CD4-positive, alpha-beta T cell treated with Interleukin-12 subunit alpha and Interleukin-12 subunit beta, for 1 hour (primary cell): ENCODE results near the gene MSMP.

ENCODE experiments used
- DNase-seq: peaks from one replicate; pipeline ENCODE4 v3.0.0-alpha.2; 2020

Gene MSMP

DNA sequence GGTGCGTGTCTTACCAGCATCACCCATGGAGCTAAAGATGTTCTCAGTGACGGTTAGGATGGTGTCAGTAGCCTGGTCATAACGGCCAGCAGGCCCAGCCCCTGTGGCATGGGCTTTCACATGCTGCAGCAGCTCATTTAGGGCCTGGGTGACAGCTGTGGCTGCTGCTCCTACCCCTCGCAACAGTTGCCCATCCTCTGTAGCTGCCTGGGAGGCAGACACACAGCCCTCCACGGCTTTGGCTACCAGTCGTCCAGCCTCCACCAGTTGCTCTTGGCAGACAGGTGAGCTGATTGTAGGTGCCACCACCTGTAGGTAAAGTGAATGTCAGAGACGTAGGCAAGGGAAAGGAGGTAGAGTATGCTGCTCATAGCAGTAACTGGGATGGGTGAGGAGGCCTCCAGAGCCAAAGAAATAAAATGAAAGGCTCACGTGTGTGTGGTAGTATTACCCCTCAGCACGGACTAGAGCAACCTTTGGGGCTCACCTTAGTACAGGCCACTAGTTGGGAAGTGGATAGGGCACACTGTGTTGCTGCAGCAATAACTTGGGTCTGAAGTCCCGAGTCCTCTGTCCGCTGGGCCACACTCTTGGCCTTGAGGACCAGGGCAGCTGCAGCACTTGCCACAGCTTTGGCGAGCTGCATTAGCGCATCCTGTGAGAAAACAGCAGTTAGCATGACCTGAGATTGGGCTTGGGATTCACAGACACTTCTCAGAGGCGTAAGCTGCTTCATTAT lies 36.8 kb downstream of the MSMP start:
- DNase-seq, result no peak

DNA sequence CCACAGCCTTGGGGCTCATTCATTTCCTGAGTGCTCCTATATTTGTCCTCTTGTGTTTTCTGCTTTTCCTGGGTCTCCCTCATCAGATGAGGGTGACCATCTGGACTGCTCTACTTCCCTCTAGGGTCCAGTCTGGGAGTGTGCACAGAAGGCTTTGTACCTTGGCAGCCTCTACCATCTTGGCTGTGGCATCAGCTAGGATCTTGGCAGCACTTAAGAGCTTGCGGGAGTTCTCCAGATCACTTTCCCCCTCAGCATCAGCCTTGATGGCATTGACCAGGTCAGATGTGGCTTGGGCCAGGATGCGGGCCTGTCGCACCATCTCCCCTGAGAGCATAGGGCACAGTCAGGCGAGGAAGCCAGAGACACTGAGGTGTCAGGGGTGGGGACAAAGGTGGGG lies 37.8 kb downstream of the MSMP start:
- DNase-seq, result no peak

DNA sequence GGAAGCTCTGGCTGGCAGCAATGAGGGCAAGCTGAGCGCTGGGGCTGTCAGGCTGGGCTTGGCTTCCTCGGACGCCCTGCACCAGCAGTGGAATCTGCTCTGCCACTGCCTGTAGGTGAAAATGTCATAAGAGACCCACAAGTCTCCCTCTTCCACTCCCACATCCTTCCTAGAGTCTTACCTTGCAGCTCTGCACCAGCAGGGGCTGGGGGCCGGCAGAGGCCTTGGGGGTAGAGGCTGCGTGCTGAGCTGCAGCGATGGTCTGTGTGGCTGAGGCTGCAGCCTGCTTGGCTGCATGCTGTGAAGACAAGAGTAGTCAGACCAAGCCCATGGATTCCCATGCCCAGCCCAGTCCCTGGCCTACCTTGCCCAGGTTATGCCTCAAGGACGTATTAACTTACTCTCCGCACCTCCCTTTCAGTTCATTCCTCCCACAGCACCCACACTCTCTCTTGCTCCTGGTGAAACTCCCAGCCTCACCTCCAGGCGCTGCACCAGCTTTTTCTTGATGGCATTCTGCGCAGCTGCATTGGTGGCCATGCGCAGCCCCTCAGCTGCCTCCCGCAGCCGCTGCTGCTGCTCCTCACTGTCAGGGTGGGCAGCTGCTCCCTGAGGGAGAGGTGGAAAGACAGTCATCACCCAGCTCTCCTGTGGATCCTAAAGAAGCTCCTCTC lies 39.4 kb downstream of the MSMP start:
- no peak for DNase-seq

DNA sequence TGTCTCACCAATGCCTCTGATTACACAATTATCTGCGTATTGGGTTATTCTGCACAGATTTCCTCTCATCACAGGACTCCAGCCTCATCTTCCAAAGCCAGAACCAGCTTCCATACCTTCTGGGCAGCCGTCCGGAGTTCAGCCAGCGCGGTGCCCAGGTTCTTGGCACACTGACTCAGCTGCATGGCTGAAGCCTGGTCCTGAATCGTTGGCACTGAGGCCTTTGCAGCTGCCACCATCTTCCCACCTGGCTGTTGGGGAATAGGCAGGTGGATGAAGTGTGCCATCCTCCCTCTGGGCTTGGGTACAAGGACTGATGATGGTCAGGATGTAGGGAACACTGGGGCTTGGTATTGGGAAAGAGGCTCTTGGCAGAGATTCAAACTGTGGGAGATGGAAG lies 40.0 kb downstream of the MSMP start:
- no peak for DNase-seq

DNA sequence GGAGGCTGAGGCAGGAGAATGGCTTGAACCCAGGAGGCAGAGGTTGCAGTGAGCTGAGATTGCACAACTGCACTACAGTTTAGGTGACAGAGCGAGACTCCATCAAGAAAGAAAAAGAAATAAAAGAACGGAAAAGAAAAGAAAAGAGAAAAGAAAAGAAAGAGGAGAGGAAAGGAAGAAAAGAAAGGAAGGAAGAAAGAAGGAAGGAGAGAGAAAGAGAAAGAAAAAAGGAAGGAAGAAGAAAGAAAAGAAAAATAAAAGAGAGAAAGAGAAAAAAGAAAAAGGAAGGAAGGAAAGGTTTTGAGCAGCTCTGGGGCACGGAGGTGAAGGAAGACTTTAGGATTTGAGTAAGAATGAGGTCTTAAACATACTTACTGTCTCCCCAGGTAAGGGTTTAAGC lies 40.5 kb downstream of the MSMP start:
- DNase-seq, result no peak

DNA sequence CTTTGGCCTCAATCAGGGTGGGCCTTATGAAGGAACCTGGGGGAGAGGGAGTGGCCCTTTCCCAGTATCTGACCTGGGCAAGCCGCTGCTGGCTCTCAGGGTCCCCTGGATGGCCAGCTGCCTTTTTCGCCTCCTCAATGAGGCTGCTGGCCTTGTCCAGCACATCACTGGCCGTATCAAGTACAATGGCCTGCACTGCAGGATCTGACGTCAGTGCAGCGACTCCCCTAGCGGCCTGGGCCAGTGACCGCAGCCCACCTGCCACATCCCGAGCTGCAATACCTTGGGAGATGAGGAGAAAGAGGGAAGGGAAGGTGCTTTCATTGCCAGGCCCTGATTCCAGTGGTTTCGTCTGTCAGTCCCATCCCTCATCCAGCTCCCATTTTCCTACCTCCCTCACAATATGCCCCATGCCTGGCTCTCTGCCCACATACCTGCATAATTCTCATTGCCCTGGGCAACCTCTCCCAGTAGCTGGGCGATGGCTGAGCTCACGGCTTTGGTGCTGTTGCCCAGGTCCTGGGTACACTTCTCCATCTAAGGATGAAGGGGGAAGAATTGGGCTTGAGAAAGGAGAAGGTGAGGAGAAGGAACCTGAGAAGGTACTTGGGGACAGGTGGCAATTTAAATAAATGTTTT lies 41.2 kb downstream of the MSMP start:
- DNase-seq, result no peak

DNA sequence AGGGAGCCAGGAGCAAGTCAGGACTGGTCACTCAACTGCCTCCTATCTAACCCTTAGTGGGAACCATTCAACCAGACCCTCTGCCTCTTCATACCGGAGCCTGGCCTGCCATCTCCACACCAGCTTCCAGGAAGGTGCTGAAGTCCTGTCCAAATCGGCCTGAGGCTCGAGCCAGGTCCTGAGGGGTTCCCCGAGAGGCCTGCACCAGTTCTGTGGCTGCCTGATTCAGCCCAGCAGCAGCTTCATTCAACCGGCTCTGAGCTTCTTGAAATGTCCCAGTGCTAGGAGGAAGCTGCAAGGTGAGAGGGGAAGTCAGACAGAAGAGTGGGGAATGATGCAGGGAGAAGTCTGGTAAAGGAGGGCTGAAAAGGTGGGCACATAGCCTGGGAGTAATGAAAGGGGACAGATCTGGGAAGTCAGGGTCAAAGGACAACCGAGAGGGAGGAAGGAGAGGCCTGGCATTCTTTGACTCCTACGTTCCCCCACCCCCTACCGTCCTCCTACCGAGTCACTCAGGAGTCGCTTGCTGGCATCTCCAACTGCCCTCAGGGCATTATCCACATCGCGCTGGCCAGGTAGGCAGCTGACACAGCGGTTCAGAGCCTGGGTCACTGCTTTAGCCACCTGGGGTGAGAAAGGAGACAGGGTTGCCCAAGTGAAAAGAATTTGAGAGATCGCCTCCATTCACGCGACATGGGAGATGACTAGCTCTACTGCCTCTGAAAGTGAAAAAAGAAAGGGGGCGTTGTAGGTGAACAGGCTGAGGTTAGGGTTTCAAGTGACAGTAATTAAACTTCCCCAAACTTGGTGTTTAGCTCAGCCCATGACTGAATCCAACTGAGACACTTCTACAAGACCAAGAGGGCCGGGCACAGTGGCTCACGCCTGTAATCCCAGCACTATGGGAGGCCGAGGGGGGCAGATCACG lies 42.3 kb downstream of the MSMP start:
- DNase-seq, result no peak

DNA sequence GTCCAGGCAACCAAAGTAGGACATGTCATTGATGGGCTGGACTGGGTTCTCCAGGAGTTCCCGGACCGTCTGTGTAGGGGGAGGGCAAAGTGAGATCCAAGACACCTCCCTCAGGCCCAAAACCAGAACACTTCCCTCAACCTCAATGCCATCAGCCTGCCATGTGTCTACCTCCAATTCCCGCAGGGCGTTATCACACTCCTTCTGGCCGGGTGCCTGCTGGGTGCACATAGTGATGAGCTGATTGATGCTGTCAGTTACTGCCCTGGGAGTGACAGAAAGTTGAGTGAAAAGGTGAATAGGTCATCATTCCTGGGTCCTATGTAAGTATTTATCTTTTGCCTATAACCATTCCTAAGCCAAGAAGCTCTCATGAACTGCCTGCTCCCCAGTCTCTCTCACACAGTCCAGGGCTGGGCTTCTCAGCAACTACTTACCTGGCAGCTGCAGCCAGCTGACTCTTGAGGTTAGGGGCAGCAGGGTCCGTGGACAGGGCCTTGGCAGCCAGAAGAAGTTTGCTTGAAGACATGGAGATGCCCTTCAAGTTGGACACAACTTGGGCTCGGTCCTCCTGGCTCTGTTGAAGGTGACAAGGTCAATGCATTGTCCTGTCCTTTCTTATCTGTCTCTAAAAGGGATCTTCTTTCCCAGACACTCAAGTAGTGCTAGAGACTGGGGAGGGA lies 43.1 kb downstream of the MSMP start:
- no peak for DNase-seq

DNA sequence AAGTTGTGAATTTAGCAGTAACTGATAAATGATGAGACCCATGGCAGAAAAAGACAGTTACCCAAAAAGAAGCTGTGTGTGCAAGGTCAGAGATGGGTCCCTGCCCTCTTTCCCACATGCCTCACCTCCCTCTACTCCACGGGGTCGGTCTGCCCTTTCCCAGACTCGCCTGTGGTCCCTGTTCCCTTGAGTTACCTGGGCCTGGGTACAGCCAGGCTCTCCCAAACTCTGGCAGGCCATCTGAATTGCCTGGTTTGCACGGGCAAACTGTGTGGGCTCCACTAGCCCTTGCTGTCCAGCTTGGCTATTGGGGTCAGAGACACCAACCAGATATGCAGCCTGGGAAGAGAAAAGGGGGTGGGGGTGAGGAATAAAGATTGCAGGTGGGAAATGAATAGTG lies 45.9 kb downstream of the MSMP start:
- no peak for DNase-seq

DNA sequence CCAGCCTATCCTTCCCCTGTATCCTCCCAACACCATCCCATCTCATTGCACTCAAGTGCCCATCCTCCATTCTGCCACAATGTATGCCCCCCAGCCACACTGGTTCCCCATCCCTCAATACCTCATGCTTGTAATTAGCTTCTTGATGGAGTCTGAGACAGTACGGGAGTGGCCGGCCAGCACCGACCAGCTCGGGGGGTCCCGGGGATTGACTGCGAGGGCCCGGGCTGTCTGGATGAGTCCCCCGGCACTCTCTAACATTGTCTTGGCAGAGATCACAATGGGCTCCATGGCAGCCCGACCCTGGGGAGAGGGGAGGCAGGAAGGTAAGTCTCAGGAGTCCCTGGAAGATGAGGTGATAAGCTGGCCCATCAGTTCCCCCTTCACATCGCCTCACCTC lies 47.1 kb downstream of the MSMP start:
- no peak for DNase-seq

DNA sequence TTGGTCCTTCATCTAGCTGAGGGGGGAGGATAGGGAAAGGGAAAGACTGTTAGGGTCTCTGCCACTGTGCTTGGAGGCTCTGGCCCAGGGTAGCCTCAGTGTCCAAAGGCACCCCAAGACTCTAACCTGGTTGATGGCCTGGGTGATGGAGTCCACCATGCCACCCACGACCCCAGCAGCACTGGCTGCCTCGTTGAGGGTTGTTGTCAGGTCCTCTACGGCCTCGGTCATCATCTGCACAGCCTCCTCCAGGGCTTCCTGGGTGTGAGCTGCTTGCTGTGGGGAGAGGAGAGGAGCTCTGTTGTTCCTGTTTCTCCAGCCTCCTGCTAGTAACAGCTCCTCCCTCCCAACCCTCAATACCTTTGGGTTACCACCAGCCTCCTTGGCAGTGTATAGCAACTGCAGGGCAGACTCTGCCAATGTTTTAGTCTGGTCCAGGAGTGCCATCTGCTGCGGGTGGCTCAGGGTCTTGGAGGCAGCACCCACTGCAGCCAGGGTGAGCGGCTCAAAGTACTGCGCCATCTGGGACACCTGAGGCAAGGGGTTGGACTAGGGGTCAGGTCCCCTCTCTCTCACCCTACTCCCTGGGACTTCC lies 48.1 kb downstream of the MSMP start:
- no peak for DNase-seq

DNA sequence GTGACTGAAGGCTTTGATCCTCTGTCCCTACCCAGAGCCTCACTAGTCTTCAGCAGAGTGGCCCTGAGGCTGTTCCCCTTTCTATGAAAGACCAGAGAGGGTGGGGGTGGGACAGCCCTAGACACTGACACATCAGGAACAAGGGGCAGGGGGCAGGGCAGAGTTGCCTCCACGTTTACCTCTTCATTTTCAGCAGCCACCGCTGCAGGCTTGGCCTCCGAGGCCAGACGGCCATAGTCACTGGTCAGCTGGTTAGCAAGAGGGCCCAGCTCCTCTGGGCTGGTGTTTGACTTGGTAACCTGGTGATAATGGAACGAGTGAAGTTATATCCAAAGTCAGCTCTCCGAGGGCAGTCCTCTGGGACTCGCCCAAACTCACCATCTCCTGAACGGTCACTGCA lies 48.7 kb downstream of the MSMP start:
- DNase-seq, result no peak

DNA sequence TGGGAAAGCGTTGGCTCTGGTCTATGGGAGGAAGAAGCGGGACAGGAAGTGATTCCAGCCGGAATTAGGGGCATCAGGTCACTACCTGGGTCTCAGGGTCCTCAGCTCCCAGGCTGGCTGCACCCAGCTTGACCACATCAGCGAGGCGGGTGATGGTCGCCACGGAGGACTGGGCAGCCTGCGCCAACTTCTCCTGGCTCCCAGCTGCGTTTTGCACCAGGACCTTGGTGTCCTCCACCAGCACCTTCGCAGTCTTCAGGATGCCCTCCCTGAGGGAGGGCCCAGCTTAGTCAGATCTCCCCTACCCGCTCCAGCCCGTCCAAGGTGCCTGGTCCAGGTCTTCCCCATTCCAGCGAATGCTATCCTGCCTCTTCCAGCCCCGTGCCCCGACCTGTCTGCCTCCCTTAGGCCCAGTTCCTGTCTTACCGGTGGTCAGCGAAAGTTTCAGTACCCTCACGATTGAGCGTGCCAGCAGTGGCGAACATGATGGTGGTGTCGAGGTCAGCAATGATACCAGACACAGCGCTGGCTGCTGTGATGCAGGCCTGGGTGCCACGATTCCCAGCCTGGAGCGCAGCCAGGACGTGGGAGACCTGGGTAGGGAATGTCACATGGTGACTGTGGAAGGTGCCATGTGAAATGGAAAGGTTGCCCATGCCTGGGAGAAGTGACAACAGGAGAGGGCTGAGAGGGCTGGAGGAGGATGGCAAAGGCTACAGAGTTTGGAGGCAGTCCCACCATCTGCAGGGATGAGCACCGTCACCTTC lies 50.0 kb downstream of the MSMP start:
- no peak for DNase-seq
